ENCODE results near the gene CENPX.

DNA sequence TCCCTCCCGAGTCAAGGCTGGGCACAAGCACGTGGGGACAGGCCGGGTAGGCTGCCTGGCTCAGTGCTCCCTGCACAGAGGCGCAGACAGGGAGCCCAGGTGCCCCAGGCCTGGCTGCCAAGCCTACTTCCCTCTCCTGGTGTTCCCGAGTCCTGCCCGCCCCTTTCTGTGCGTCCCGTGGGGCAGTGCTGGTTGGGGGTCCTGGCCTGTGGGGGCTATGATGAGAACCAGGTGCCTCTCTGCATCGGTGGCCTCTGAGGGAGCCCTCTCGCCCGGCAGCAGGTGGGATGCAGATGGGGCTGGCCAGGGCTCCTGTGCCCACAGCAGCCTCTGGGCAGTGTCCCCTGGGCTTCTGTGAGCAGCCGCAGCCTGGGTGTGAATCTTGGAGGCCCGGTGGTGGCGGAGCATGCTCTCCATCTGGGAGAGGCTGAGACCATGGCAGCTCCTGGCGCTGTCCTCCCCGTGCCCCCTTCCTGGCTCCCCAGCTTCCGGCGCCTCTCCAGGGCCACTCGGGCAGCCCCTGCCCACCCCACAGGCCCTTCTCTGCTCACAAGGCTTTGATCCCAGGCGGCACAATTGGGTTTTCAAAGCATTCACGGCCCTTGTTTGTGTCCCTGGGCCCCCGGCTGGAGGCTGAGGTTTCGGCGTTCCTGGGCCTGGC, 7.2 kb downstream of the CENPX start:
- TF ChIP-seq, protein P1, sequence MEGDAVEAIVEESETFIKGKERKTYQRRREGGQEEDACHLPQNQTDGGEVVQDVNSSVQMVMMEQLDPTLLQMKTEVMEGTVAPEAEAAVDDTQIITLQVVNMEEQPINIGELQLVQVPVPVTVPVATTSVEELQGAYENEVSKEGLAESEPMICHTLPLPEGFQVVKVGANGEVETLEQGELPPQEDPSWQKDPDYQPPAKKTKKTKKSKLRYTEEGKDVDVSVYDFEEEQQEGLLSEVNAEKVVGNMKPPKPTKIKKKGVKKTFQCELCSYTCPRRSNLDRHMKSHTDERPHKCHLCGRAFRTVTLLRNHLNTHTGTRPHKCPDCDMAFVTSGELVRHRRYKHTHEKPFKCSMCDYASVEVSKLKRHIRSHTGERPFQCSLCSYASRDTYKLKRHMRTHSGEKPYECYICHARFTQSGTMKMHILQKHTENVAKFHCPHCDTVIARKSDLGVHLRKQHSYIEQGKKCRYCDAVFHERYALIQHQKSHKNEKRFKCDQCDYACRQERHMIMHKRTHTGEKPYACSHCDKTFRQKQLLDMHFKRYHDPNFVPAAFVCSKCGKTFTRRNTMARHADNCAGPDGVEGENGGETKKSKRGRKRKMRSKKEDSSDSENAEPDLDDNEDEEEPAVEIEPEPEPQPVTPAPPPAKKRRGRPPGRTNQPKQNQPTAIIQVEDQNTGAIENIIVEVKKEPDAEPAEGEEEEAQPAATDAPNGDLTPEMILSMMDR (IDR thresholded peaks at IDR 0.05), result no peak
- no peak for TF ChIP-seq EP300 (IDR thresholded peaks at IDR 0.05; ENCODE audit: low read depth)
- TF ChIP-seq POLR2A (IDR thresholded peaks at IDR 0.05), result no peak

All from transverse colon (tissue), 3 donors.